ENCODE measurements around the gene NFIA.

DNA sequence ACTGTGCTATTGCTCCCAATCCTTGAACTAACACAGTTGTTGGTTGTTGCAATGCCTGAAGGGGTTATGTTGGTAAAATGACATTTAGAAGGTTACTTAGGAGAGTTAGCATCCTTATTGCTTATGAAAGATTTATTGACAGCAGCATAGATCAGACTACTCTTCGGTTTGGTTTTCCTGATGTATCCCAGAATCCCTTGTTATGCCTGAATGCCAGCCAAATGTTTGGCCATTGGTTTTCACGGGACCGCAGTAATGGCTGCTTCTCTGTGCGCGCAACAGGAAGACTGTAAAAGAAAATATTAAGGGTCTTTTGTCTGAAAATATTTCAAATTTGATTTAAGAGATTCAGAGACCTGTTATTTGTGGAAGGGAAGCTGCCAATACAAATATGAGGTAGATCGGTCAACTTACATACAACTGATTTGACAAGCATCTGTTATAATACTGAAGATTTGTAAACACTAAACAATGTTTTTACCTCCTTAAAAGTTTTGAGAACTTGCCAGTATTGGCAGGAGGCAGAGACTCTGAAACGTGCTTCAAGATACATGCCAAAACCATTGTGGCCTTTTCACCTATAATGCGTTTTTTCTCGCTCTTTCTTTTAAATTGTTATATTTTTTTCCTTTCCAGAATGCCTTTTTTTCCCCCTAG lies 8.3 kb downstream of the NFIA start:
- no peak for TF ChIP-seq NR2F6 (IDR thresholded peaks at IDR 0.05)
- no peak for TF ChIP-seq NR2F6 (CRISPR knock-in tag; IDR thresholded peaks at IDR 0.05)
- TF ChIP-seq ARNTL (CRISPR knock-in tag; IDR thresholded peaks at IDR 0.05), result no peak
- no peak for TF ChIP-seq POLR2A (IDR thresholded peaks at IDR 0.05; ENCODE audit: insufficient read depth in 1 of 2, low read depth in 2 of 2, low read length in 2 of 2)
- TF ChIP-seq, protein P1, sequence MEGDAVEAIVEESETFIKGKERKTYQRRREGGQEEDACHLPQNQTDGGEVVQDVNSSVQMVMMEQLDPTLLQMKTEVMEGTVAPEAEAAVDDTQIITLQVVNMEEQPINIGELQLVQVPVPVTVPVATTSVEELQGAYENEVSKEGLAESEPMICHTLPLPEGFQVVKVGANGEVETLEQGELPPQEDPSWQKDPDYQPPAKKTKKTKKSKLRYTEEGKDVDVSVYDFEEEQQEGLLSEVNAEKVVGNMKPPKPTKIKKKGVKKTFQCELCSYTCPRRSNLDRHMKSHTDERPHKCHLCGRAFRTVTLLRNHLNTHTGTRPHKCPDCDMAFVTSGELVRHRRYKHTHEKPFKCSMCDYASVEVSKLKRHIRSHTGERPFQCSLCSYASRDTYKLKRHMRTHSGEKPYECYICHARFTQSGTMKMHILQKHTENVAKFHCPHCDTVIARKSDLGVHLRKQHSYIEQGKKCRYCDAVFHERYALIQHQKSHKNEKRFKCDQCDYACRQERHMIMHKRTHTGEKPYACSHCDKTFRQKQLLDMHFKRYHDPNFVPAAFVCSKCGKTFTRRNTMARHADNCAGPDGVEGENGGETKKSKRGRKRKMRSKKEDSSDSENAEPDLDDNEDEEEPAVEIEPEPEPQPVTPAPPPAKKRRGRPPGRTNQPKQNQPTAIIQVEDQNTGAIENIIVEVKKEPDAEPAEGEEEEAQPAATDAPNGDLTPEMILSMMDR (CRISPR knock-in tag; IDR thresholded peaks at IDR 0.05), result no peak
- TF ChIP-seq ZNF530 (CRISPR knock-in tag; IDR thresholded peaks at IDR 0.05; ENCODE audit: low read depth), result no peak
- TF ChIP-seq ELF1 (CRISPR knock-in tag; IDR thresholded peaks at IDR 0.05), result no peak
- no peak for TF ChIP-seq ZNF350 (CRISPR knock-in tag; IDR thresholded peaks at IDR 0.05; ENCODE audit: borderline replicate concordance, low read depth)
- TF ChIP-seq KLF15 (CRISPR knock-in tag; IDR thresholded peaks at IDR 0.05; ENCODE audit: borderline replicate concordance), result no peak
- no peak for TF ChIP-seq SRF (IDR thresholded peaks at IDR 0.05; ENCODE audit: low read depth, low read length)
- no peak for TF ChIP-seq ZNF703 (CRISPR knock-in tag; IDR thresholded peaks at IDR 0.05; ENCODE audit: borderline replicate concordance)
- TF ChIP-seq, protein P2, sequence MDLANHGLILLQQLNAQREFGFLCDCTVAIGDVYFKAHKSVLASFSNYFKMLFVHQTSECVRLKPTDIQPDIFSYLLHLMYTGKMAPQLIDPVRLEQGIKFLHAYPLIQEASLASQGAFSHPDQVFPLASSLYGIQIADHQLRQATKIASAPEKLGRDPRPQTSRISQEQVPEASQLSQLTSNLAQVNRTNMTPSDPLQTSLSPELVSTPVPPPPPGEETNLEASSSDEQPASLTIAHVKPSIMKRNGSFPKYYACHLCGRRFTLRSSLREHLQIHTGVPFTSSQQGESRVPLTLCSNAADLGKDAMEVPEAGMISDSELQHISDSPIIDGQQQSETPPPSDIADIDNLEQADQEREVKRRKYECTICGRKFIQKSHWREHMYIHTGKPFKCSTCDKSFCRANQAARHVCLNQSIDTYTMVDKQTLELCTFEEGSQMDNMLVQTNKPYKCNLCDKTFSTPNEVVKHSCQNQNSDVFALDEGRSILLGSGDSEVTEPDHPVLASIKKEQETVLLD (CRISPR knock-in tag; IDR thresholded peaks at IDR 0.05; ENCODE audit: low read depth), result no peak
- TF ChIP-seq NFE2L1 (CRISPR knock-in tag; IDR thresholded peaks at IDR 0.05; ENCODE audit: borderline replicate concordance), result no peak
